Activated CD4-positive, alpha-beta T cell treated with anti-CD3 and anti-CD28 coated beads, Interleukin-10, Interleukin-2, amounts not matched to agents 100 ng/mL and 50 ng/mL, durations not matched to agents 16 hours and 8 hours (primary cell): ENCODE data around the gene DPF3.
"Not testable (repeated sequence)": the region's sequence is repeated elsewhere in the genome, so short reads cannot be mapped to it uniquely, and the experiment has no call there.

Experiments
- DNase-seq: peaks from one replicate; pipeline ENCODE4 v3.0.0-alpha.2; 2020

Gene DPF3

DNA sequence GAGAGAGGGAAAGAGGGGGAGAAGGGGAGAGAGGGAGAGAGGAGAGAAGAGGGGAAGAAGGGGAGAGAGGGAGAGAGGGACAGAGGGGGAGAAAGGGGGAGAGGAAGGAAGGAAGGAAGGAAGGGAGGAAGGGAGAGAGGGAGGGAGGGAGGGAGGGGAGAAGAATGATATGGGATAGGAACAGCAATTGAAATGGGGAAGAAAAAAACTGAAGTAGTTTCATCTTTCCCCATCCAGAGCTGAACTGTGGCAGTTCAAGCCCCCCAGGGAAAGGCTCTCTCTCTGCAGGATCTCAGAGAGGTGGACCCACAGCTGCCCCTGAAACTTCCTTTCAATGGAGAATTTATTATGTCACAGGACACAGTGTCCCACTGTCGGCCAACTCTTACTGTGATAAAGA is 136.9 kb downstream of the DPF3 start:
- DNase-seq: no peak

GRCh38 chr14:72755766-72756165 is 138.1 kb downstream of the DPF3 start:
- no peak for DNase-seq

DNA sequence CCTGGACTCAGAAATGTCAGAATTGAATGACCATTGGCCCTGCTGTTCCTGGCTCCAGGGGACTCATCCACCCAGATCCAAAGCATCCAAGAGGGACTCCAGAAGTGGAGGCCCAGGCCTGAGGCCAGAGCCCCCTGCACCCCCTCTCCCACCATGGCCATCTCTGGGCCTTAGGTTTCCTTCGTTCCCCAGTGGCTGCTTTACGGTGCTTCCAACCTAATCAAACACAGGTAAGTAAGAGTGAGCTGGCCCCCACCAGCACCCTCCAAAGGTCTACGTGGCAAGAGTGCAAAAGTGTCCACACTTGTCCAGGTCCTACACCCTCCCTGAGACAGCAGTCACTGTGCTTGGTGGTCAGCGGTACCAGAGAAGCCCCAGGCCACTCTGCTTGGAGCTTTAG is 139.0 kb downstream of the DPF3 start:
- DNase-seq: no peak

DNA sequence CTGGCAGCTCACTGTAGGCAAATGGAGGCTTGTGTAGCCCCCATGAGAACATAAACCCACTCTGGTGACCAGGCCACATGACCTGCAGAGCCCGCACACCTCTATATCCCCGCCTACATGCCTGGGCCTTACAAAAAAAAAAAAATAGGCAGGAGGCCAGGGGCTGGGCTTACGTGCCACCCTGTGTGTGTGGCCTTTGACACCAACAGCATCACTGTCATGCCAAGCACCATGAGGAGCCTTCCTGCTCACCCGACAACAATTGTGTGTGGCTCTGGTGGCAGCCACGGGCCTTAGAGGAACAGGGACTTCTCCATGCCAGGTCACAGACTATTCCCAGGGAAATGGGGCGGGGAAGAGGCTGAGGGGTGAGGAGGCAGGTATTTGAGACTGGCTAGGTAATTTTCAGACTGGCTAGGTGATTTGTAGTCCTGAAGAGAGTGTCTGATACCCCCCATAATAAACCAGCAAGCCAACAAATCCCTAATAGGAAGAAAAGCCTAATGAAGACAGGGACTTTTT is 140.0 kb downstream of the DPF3 start:
- no peak for DNase-seq

GRCh38 chr14:72753044-72753710 is 140.7 kb downstream of the DPF3 start:
- DNase-seq: no peak

DNA sequence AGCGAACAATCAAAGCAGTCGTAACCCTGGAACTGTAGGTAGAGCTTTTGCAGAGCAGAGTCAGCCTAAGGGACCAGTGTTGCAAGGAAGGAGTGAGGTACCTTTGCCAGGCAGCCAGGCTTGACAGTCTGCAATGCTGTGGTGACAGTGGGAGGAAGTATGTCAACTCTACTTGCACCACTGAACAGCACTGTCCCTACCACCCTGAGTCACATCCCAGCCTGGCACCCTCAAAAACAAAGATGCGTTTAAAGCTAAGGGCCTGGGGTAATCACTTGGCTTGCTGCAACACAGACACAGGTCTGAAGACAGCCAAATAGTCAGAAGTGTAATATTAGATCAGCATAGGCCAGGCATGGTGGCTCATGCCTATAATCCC is 141.9 kb downstream of the DPF3 start:
- no peak for DNase-seq

DNA sequence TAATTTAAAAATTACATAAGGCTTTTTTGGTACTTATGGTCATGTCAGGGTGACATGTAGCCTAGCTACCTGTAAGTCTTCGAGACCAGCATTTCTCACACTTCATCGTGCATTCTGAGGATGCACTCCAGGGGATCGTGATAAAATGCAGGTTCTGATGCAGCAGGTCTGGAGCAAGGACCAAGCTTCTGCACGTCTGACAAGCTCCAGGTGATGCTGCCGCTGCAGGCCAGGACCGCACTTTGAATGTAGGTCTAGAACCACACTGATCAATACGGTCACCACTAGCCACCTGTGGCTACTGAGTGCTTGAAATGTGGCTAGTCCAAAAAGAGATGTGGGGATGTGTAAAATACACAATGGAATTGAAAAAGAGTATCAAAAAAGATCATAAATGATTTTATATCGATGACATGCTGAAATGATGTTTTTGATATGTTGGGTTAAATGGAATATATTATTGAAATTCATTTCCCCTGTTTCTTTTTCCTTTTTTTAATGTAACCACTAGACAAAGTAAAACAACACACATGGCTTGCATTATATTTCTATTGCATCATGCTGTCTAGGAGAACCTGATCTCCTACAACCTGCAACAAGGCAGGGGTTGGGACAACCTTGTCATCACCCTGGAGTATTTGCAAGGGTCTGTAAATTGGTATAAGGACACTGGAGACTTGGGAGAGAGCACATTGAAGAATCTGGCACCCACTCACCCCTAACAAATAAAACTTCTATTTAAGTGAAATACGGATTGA is 142.4 kb downstream of the DPF3 start:
- no peak for DNase-seq

- not testable (repeated sequence) for DNase-seq
Observed at GRCh38 chr14:72748921-72749320, 145.0 kb downstream of the DPF3 start.

DNA sequence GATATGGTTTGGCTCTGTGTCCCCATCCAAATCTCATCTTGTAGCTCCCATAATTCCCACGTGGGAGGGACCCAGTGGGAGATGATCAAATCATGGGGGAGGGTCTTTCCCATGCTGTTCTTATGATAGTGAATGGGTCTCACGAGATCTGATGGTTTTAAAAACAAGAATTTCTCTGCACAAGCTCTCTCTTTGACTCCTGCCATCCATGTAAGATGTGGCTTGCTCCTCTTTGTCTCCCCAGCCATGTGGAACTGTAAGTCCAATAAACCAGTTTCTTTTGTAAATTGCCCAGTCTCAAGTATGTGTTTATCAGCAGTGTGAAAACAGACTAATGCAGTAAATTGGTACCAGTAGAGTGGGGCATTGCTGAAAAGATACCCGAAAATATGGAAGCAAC is 146.2 kb downstream of the DPF3 start:
- no peak for DNase-seq

DNA sequence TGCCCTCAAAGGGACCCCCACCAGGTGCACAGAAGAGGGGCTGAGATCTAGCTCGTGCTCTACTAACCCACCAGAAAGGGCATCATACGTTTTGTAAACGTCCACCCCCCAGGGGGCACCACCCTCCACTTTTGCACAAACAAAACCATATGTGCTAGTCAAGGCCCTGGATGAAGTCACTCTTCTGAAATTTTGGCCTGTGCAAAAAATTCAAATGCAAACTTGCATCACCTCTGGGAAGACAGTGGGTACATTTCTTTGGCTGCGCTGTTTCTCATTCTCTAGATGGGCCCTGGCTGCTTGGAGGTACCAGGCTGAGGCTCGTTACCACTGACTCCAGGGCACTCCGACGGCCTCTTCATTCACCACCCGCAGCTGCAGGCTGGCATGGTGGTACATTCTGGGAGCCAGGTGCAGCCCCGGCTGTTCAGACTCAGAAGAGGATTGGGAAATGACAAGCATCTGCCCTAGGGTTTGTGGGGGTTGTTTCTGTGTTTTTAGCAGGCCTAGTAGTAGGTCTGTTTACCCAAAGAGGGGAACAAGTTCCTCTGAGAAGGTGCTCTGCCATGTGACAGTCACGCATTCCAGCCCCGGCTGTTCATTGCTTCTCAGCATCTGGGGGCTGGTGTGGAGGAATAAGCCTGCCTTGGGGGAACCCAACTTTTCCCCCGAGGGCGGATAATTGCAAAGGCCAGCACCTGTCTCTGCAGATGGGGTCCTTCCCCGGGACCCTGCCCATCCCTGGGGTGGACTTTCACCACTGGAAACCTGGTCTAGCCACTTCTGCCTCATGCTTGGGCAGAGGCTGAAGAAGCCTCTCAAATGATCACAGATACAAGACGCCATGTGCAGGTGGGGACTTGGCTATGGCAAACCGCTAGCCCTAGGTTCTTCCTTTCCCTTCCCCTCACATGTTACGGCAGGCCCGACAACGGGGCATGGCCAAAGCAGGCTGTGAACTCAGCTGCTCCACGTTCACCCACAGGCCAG is 147.6 kb downstream of the DPF3 start:
- DNase-seq: no peak

DNA sequence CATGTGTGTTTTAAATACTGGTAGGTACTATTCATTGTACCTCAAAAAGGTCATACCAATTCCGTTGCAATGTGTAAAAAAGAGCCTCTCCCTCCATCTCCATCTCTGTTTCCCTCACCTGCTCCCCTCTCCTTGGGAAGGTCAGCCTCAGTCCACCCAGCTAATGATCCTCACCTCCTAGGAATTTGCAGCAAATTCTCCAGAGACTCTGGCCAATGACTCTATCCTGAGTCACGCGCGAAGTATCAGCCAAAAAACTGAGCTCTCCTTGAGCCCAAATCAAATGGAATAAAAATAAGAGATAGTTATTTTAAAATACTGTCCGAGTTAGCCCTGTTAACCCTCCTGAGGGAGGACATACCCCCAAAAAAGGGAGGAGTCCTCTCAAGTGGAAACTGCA is 148.4 kb downstream of the DPF3 start:
- no peak for DNase-seq

DNA sequence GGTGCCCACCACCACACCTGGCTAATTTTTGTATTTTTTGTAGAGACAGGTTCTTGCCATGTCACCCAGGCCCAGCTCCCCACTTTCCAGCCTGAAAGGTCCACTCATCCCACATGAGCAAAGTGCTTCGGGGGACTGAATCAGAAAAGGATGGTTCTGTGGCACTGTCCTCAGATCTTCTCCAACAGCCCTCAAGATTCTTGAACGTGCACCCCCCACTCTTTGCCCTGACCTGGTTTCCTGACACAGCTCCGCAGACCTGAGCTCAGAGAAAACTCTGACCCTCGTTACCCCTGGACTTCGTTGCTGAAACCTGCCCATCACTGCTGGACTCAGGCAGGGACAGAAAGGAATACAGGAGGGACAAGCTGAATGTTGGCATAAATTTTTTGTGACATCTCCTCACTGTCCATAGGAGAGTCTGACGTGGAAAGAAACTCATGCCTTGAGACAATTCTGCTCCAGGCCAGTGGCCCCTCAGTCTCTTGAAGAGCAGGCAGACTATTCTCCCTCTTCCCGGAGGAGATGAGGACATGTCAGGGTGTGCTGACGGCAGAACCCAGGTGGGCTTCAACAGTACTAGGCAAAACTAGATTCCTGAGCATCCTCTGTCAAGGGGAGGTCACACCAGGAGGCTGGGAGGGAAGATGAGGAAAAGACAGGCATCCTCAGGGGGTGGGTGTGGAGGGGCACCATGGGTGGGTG is 149.3 kb downstream of the DPF3 start:
- DNase-seq: no peak

DNA sequence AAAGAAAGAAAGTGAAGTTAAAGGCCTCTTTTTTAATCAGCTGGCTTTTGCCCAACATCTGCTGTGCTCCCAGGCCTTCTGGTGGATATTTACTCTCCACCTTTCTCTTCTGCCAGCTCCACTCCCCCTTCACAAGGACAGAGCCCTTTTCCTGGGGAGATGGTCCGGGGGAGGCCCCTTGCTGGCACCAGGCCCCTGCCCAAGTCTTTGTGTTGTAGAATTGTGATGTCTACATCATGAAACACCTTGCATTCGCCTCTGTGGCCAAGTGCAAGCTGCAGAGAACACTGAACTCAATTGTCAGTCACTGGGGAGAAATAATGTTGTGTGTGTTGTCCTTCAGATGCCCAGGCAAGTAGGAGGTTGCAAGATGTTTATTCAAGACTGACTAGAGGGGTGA is 150.3 kb downstream of the DPF3 start:
- no peak for DNase-seq

GRCh38 chr14:72742838-72743195 is 151.1 kb downstream of the DPF3 start:
- DNase-seq: no peak

GRCh38 chr14:72742118-72742837 is 151.6 kb downstream of the DPF3 start:
- DNase-seq: no peak

GRCh38 chr14:72741826-72742117 is 152.1 kb downstream of the DPF3 start:
- no peak for DNase-seq

GRCh38 chr14:72740966-72741825 is 152.7 kb downstream of the DPF3 start:
- DNase-seq: no peak

GRCh38 chr14:72740504-72740961 is 153.4 kb downstream of the DPF3 start:
- no peak for DNase-seq

DNA sequence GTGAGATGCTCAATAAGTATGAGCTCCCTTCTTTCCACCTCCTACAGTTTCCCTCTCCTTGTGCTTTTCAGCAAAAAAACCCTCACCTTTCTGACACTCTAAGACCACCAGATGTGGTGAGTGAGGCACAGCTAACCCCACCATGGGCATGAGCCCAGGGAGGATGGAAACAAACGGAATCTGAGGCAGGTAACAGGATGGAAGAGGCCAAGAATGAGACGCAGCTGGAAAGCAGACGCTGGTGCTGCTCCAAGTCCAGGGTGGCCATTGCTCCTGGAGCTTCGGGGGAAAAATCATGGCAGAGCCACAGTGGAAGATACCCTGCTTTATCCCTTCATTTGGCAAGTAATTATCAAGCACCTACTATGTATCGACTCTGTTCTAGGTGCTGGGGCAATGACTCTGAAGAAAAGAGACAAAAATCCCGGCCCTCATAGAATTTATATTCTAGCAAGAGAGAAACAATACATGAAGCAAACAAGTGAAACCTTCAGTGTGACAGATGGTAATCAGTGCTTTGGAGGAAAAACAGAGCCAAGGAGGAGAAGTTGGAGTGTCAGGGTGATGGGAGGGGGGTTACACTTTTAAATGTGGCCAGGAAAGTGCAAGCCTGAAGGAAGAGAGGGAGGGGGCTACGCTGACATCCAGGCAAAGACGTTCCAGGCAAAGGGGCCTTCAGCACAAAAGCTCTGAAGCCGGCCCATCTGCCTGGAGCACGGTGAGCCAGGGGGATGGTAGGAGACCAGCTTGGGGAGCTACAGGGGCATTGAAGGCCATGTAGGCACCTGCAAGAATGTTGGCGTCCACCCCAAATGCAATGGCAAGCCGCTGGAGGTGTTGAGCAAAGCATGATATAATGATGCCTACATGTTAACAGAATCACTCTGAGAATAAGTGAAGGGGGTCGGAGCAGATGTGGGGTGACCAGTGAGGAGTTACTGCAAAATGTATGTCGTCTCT is 154.2 kb downstream of the DPF3 start:
- no peak for DNase-seq

DNA sequence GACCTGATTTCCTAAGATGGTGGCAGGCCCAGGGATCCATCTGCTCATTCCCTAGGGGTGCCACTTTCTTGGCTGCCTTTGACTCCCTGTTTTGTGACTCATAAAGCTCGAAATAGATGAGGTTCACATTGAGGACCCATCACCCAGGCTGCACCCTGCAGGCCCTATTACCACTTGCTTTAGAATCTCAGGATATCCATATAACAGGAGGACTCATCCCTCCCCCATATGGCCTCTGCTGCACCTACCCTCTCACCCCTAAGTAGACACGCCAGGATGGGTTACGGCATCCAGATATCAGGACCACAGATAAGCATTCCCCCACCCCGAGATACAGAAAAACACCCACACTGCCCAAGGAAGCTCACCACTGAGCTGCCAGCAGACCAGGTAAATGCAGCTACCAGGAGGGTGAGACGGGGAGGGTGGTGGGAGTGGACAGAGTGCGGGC is 155.7 kb downstream of the DPF3 start:
- no peak for DNase-seq
